Caco-2 (cell line): ENCODE data around the gene LAMTOR1. TPM values are rescaled to one million over a fixed set of nuclear protein-coding genes. Genes with fewer than 3 reads are reported as not detected.

Source experiments
- BruUV-seq: library from RNA; stranded (reverse); fragments of 400-500 nt; replicated peaks from 2 replicates; lab custom pipeline; 2021; lab: Mats Ljungman, UMichigan
- CTCF ChIA-PET: fragments of 300-600 bp; sonication (Branson Sonifier 250); formaldehyde crosslinking; loops from one replicate; lab custom pipeline; 2022; ENCODE audit warnings: antibody characterized with exemption; lab: Charles Lee
- POLR2A ChIA-PET: fragments of 300-600 bp; sonication (Branson Sonifier 250); formaldehyde crosslinking; loops from one replicate; lab custom pipeline; 2022; ENCODE audit warnings: antibody characterized with exemption; lab: Charles Lee
- DNase-seq, 2 experiments: peaks; one replicate each; pipeline versions ENCODE4 v3.0.0 to v3.0.0-alpha.2; 2020 to 2022
- H3K27me3 ChIP-seq: replicated peaks from 2 replicates; pipeline ENCODE4 v1.6.0; 2011; ENCODE audit warnings: low read length; ENCODE audit not compliant: control insufficient read depth, insufficient read depth
- H3K36me3 ChIP-seq: 2 replicates; pipeline ENCODE4 v1.5.1; 2011; ENCODE audit warnings: low read length; ENCODE audit not compliant: control insufficient read depth, insufficient read depth
- H3K4me1 ChIP-seq: fragments of 250-450 bp; sonication (Bioruptor Pico); 2 replicates; pipeline ENCODE4 v1.5.1; 2020; ENCODE audit warnings: mild to moderate bottlenecking
- H3K4me3 ChIP-seq: 2 replicates; pipeline ENCODE4 v1.5.1; 2011; ENCODE audit warnings: low read depth, mild to moderate bottlenecking, control low read depth, low read length
- H3K9me3 ChIP-seq: fragments of 250-450 bp; sonication (Bioruptor Pico); 2 replicates; pipeline ENCODE4 v1.5.1; 2020; ENCODE audit warnings: mild to moderate bottlenecking, moderate library complexity
- H3K27ac Mint-ChIP-seq: one replicate; pipeline ENCODE4 v1.8.0; 2022; ENCODE audit warnings: mixed read lengths; ENCODE audit not compliant: unreplicated experiment
- H3K27me3 Mint-ChIP-seq: one replicate; pipeline ENCODE4 v1.8.0; 2022; ENCODE audit warnings: mixed read lengths; ENCODE audit not compliant: insufficient read depth, unreplicated experiment
- H3K36me3 Mint-ChIP-seq: one replicate; pipeline ENCODE4 v1.8.0; 2022; ENCODE audit warnings: mild to moderate bottlenecking, mixed read lengths; ENCODE audit not compliant: insufficient read depth, unreplicated experiment
- H3K4me1 Mint-ChIP-seq: one replicate; pipeline ENCODE4 v1.8.0; 2022; ENCODE audit warnings: low read depth, mixed read lengths; ENCODE audit not compliant: unreplicated experiment
- H3K4me3 Mint-ChIP-seq: one replicate; pipeline ENCODE4 v1.8.0; 2022; ENCODE audit warnings: mild to moderate bottlenecking, moderate library complexity, mixed read lengths; ENCODE audit not compliant: unreplicated experiment
- H3K9me3 Mint-ChIP-seq: one replicate; pipeline ENCODE4 v1.8.0; 2022; ENCODE audit warnings: mixed read lengths; ENCODE audit not compliant: unreplicated experiment
- intact Hi-C: fragments of 100-400 bp; cut with micrococcal nuclease; formaldehyde crosslinking; loops from one replicate; pipeline ENCODE4 v1.10.0; 2022; ENCODE audit not compliant: unreplicated experiment
- total RNA-seq: library from RNA; stranded (reverse); gene quantifications from 2 replicates; pipeline ENCODE4 v1.2.3, GENCODE V29; 2022
- TF ChIP-seq, protein P1 (sequence below), 2 experiments: fragments of 200-600 bp in 1 of 2; IDR thresholded peaks; 1 replicate in 1 of 2; 2 replicates in 1 of 2; pipeline versions ENCODE4 v1.5.1 to v1.8.0; 2011 to 2022; ENCODE audit warnings: antibody characterized with exemption in 1 of 2, control low read depth in 1 of 2, inconsistent platforms in 1 of 2, low read depth in 1 of 2, low read length in 1 of 2, mild to moderate bottlenecking in 1 of 2, moderate library complexity in 1 of 2; ENCODE audit not compliant: insufficient read depth in 1 of 2, severe bottlenecking in 1 of 2, unreplicated experiment in 1 of 2

The LAMTOR1 gene
- total RNA-seq, 1 experiment from 2014 or later: 170 TPM

DNA sequence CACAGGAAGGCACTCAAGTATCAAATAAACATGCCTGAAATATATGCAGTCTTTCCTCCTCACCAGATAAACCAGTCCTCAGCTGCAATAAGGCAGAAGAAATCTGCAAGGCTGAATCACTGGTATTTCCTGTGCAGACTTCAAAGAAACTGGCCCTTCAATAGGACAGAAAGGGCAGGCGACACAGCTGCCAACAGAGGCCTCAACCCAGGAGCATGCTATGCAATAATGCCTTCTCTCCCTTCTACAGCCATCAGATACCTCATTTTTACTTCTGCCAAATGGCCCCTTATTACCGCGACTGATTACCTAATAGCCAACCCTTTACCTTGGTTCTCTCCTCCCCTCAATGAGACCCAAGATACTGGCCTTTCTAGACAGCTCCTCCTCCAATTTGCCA, 30.7 kb downstream of the LAMTOR1 start:
- peak overlapping the region; percentile 50 for H3K27ac Mint-ChIP-seq
- ChIA-PET CTCF (interaction anchor here (0.8 to 3.1 kb wide), 3 partner anchors 19 to 47 kb away, joined by 4 to 16 read pairs (median 7); no protein-coding TSS in a partner anchor), POLR2A (no interaction called here)
- no peaks in the 10 kb centered on the region for H3K9me3 Mint-ChIP-seq
- peaks cover 33% of the 10 kb centered on the region for H3K36me3 Mint-ChIP-seq
- Histone ChIP-seq H3K27me3 (no peaks in the 10 kb centered on the region), H3K4me3 (no peak overlapping the region), H3K36me3 (0 out of 2 replicates have a peak, but pooled peaks cover 3% of the 10 kb centered on the region), H3K4me1 (peaks cover 26% of the 10 kb centered on the region), H3K9me3 (no peaks in the 10 kb centered on the region)
- H3K27me3 Mint-ChIP-seq: no peaks in the 10 kb centered on the region
- peak; percentile 61 to 65 for DNase-seq
- no TSS peak for BruUV-seq
- peaks cover 31% of the 10 kb centered on the region for H3K4me1 Mint-ChIP-seq
- no peak overlapping the region for H3K4me3 Mint-ChIP-seq
- TF ChIP-seq, protein P1, sequence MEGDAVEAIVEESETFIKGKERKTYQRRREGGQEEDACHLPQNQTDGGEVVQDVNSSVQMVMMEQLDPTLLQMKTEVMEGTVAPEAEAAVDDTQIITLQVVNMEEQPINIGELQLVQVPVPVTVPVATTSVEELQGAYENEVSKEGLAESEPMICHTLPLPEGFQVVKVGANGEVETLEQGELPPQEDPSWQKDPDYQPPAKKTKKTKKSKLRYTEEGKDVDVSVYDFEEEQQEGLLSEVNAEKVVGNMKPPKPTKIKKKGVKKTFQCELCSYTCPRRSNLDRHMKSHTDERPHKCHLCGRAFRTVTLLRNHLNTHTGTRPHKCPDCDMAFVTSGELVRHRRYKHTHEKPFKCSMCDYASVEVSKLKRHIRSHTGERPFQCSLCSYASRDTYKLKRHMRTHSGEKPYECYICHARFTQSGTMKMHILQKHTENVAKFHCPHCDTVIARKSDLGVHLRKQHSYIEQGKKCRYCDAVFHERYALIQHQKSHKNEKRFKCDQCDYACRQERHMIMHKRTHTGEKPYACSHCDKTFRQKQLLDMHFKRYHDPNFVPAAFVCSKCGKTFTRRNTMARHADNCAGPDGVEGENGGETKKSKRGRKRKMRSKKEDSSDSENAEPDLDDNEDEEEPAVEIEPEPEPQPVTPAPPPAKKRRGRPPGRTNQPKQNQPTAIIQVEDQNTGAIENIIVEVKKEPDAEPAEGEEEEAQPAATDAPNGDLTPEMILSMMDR (IDR thresholded peaks at IDR 0.05; ENCODE audit: insufficient read depth in 1 of 2, low read depth in 1 of 2, low read length in 1 of 2, severe bottlenecking in 1 of 2, unreplicated experiment in 1 of 2): no peak
- intact Hi-C loops: no loop called here

GRCh38 chr11:72070491-72070890, 32.6 kb downstream of the LAMTOR1 start:
- Histone ChIP-seq H3K36me3 (peaks cover 3% of the 10 kb centered on the region; the same call in 1 of the 2 replicates), H3K4me3 (no peak overlapping the region), H3K9me3 (no peaks in the 10 kb centered on the region), H3K27me3 (no peaks in the 10 kb centered on the region), H3K4me1 (peaks cover 26% of the 10 kb centered on the region)
- no peak for DNase-seq
- H3K9me3 Mint-ChIP-seq: no peaks in the 10 kb centered on the region
- H3K4me3 Mint-ChIP-seq: no peak overlapping the region
- intact Hi-C loops: no loop called here
- TF ChIP-seq, protein P1 (IDR thresholded peaks at IDR 0.05; ENCODE audit: insufficient read depth in 1 of 2, low read depth in 1 of 2, low read length in 1 of 2, severe bottlenecking in 1 of 2, unreplicated experiment in 1 of 2): no peak
- H3K36me3 Mint-ChIP-seq: peaks cover 35% of the 10 kb centered on the region
- BruUV-seq: no TSS peak
- ChIA-PET CTCF (interaction anchor here (2.3 kb wide), 1 partner anchor 45 kb away, joined by 8 read pairs; no protein-coding TSS in a partner anchor), POLR2A (no interaction called here)
- no peaks in the 10 kb centered on the region for H3K27me3 Mint-ChIP-seq
- H3K27ac Mint-ChIP-seq: no peak overlapping the region
- peaks cover 31% of the 10 kb centered on the region for H3K4me1 Mint-ChIP-seq

- peaks cover 26% of the 10 kb centered on the region for H3K4me1 ChIP-seq
- Mint-ChIP-seq H3K27me3 (no peaks in the 10 kb centered on the region), H3K27ac (no peak overlapping the region), H3K4me3 (no peak overlapping the region), H3K4me1 (peaks cover 31% of the 10 kb centered on the region), H3K36me3 (peaks cover 34% of the 10 kb centered on the region), H3K9me3 (no peaks in the 10 kb centered on the region)
- ChIA-PET POLR2A (no interaction called here), CTCF (interaction anchor here (2.3 kb wide), 1 partner anchor 44 kb away, joined by 8 read pairs; no protein-coding TSS in a partner anchor)
- H3K36me3 ChIP-seq: no peaks in the 10 kb centered on the region; the same call in 1 of the 2 replicates
- intact Hi-C loops: no loop called here
- TF ChIP-seq, protein P1 (IDR thresholded peaks at IDR 0.05; ENCODE audit: insufficient read depth in 1 of 2, low read depth in 1 of 2, low read length in 1 of 2, severe bottlenecking in 1 of 2, unreplicated experiment in 1 of 2): no peak
- H3K9me3 ChIP-seq: no peaks in the 10 kb centered on the region
- DNase-seq: peak; percentile 53 to 55
- H3K27me3 ChIP-seq: no peaks in the 10 kb centered on the region
- BruUV-seq: no TSS peak
- H3K4me3 ChIP-seq: no peak overlapping the region
Observed at GRCh38 chr11:72069787-72070251, 33.3 kb downstream of the LAMTOR1 start.
